DMS79 treated with DMSO at 0.1 percent for 48 hours (cell line): ENCODE measurements around the gene OXGR1.
"Not testable (repeated sequence)": the region's sequence is repeated elsewhere in the genome, so short reads cannot be mapped to it uniquely, and the experiment has no call there.

Experiments
- DNase-seq: peaks from one replicate; lab custom pipeline; 2025; lab: John Stamatoyannopoulos, UW

The OXGR1 gene

GRCh38 chr13:97005625-97006262, 11.5 kb upstream of the OXGR1 start:
- no peak for DNase-seq

GRCh38 chr13:97004886-97005285, 10.6 kb upstream of the OXGR1 start:
- no peak for DNase-seq

GRCh38 chr13:97004096-97004876, 10.0 kb upstream of the OXGR1 start:
- no peak for DNase-seq

- no peak for DNase-seq
Measured at GRCh38 chr13:97003071-97003470, 8.8 kb upstream of the OXGR1 start.

GRCh38 chr13:97002581-97002980, 8.3 kb upstream of the OXGR1 start:
- no peak for DNase-seq

GRCh38 chr13:97001636-97002035, 7.4 kb upstream of the OXGR1 start:
- no peak for DNase-seq

GRCh38 chr13:97000295-97000925, 6.1 kb upstream of the OXGR1 start:
- no peak for DNase-seq

- no peak for DNase-seq
Measured at GRCh38 chr13:96999091-96999490, 4.8 kb upstream of the OXGR1 start.

- no peak for DNase-seq
Measured at GRCh38 chr13:96998051-96998450, 3.8 kb upstream of the OXGR1 start.

- DNase-seq = no peak
Measured at GRCh38 chr13:96996886-96997285, 2.6 kb upstream of the OXGR1 start.

GRCh38 chr13:96996107-96996506, 1.8 kb upstream of the OXGR1 start:
- DNase-seq = no peak

- no peak for DNase-seq
Measured at GRCh38 chr13:96994858-96995243, 575 bp upstream of the OXGR1 start.

GRCh38 chr13:96993634-96994016, 651 bp downstream of the OXGR1 start:
- DNase-seq = no peak

GRCh38 chr13:96992633-96993032, 1.6 kb downstream of the OXGR1 start:
- DNase-seq = no peak

- no peak for DNase-seq
Measured at GRCh38 chr13:96991072-96991471, 3.2 kb downstream of the OXGR1 start.

GRCh38 chr13:96988441-96988840, 5.8 kb downstream of the OXGR1 start:
- DNase-seq = no peak

- DNase-seq = peak; percentile 9
Measured at GRCh38 chr13:96984051-96984508, 10.2 kb downstream of the OXGR1 start.

- DNase-seq = no peak
Measured at GRCh38 chr13:96982672-96983071, 11.6 kb downstream of the OXGR1 start.

- not testable (repeated sequence) for DNase-seq
Measured at GRCh38 chr13:96979861-96980260, 14.4 kb downstream of the OXGR1 start.

GRCh38 chr13:96968027-96968426, 26.2 kb downstream of the OXGR1 start:
- no peak for DNase-seq

GRCh38 chr13:96967248-96967745, 27.0 kb downstream of the OXGR1 start:
- no peak for DNase-seq

GRCh38 chr13:96966415-96967102, 27.7 kb downstream of the OXGR1 start:
- no peak for DNase-seq
